RKO (cell line): ENCODE results near the gene MRPL52.

Experiments used
- DNase-seq: peaks from one replicate; pipeline ENCODE4 v3.0.0-alpha.2; 2016; ENCODE audit warnings: low spot score

MRPL52 gene

DNA sequence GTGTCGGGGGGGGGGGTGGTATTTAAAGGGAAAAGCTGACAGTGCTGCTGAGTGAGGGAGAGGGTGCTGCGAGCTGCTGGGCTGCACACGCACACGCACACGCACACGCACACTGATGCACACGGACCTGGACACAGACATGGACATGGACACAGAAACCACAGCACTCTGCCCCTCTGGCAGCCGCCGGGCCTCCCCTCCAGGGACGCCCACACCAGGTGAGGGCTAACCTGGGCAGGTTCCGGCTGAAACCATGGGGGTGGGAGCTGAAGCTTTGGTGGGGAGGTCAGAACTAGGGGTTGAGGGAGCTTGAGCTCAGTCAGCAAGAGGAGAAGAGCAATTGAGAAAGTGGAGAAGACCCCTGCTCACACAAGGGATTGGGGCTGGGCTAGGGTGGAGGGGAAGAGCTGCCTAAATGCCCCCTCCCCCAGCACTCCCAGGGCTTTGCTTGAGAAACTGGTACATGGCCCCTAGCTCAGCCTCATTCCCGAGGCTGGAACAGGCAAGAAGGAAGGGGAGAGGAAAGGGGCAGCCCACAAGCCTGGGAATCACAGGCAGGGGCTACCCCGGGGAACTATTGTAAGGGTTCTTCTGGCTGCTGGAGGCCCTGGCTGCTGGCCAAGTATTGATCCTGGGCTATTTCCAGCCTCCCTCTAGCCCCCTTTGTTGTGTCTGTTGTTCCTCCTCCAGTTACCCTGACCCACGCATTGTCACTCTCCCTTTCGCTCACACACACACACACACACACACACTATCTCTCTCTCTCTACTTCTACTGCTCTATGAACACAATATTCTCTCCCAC is 53.7 kb downstream of the MRPL52 start, which contains the start of gene REM2:
TSS of gene REM2 (plus strand) at position 50 of the 804 bp plus-strand sequence. CDS start at position 116, 66 bp downstream.
- no peak for DNase-seq

DNA sequence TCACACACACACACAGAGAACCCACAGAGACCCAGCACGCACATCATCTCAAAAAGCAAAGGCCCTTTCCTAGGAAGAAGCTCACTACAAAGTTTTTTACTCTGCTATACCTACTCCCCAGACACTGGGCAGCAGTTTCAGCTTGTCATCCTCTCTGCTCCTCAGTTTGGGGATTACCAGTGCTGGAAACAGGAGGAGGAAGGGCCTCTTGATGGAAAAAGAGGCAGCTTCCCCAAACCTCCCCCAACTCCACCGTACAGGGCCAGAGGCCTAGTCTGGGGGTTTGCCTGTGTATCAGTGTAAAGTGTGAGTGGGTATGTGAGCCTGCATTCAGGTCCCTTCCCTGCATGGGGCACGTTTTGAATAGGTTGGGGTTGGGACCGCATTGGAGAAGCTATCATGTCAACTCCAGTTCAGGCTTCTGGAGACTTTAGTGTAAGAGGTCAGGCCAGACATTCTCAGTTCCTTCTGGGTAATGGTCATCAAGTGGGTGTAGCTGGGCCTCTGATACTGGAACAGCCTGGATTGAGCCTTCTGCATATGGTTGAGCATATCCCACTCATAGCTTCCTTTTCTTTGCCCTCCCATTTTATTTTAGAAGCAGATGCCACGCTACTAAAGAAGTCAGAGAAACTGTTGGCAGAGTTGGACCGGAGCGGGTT is 54.5 kb downstream of the MRPL52 start:
- DNase-seq, result no peak
